ENCODE results near the gene PNO1. TPM values are rescaled to one million over a fixed set of nuclear protein-coding genes. Genes with fewer than 3 reads are reported as not detected.
"Not testable (repeated sequence)": the region's sequence is repeated elsewhere in the genome, so short reads cannot be mapped to it uniquely, and the experiment has no call there.

PNO1 gene
- total and polyA plus RNA-seq, 2 experiments from 2014 or later: 10.7 to 22.6 TPM

DNA sequence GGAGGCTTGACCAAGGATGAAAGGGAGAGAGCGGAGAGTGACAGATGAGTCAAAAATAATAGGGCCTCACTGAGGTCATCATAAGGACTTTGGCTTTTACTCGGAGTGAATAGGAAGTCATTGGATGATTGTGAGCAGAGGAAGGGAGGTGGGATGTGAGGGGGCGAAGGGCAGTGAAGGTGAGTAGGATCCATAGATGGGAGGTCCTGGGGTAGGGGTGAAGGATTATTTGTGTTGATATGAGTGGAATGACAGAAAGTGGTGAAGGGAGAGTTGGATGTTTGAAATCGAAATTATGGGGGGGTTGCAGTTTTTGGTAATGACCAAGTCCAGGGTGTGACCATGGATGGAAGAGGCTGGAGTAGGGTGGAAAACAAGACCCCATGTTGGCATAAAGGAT is 14.0 kb downstream of the PNO1 start:
- Histone ChIP-seq H3K36me3 (peaks cover 9% of the 10 kb centered on the region), H3K27ac (no peak overlapping the region), H3K4me3 (no peak overlapping the region), H3K4me1 (ENCODE audit: low read depth) (no peaks in the 10 kb centered on the region), H3K9me3 (ENCODE audit: low read depth) (no peaks in the 10 kb centered on the region), H3K27me3 (no peaks in the 10 kb centered on the region)
- TF ChIP-seq, protein P1, sequence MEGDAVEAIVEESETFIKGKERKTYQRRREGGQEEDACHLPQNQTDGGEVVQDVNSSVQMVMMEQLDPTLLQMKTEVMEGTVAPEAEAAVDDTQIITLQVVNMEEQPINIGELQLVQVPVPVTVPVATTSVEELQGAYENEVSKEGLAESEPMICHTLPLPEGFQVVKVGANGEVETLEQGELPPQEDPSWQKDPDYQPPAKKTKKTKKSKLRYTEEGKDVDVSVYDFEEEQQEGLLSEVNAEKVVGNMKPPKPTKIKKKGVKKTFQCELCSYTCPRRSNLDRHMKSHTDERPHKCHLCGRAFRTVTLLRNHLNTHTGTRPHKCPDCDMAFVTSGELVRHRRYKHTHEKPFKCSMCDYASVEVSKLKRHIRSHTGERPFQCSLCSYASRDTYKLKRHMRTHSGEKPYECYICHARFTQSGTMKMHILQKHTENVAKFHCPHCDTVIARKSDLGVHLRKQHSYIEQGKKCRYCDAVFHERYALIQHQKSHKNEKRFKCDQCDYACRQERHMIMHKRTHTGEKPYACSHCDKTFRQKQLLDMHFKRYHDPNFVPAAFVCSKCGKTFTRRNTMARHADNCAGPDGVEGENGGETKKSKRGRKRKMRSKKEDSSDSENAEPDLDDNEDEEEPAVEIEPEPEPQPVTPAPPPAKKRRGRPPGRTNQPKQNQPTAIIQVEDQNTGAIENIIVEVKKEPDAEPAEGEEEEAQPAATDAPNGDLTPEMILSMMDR (IDR thresholded peaks at IDR 0.05; ENCODE audit: low read depth, low read length): no peak
- no peak for DNase-seq (ENCODE audit: low read depth in 1 of 2, low spot score in 1 of 2)

DNA sequence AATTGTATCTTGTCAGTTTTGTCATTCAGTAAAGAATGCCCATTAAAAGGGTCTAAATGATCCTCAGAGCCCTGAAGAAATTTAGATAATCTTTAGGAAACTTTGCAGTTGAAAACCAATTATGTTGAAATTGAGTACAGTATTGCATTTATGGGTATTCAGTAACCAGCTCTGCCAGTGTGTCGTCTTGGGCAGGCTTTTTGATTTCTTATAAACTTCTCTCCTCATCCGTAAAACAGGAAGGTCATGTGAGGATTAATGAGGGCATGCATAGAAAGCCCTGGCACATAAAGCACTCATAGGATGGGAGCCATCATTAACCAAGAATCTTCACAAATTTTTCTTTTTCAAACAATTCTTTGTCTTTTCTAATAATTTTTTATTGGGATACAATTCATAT is 14.8 kb downstream of the PNO1 start:
- Histone ChIP-seq H3K27ac (no peak overlapping the region), H3K4me3 (no peak overlapping the region), H3K4me1 (ENCODE audit: low read depth) (no peaks in the 10 kb centered on the region), H3K36me3 (peaks cover 9% of the 10 kb centered on the region), H3K9me3 (ENCODE audit: low read depth) (no peaks in the 10 kb centered on the region), H3K27me3 (no peaks in the 10 kb centered on the region)
- no peak for DNase-seq (ENCODE audit: low read depth in 1 of 2, low spot score in 1 of 2)
- TF ChIP-seq, protein P1 (IDR thresholded peaks at IDR 0.05; ENCODE audit: low read depth, low read length): no peak

GRCh38 chr2:68172990-68173700 is 15.5 kb downstream of the PNO1 start:
- TF ChIP-seq, protein P1 (IDR thresholded peaks at IDR 0.05; ENCODE audit: low read depth, low read length): no peak
- Histone ChIP-seq H3K27ac (no peak overlapping the region), H3K27me3 (no peaks in the 10 kb centered on the region), H3K36me3 (peaks cover 9% of the 10 kb centered on the region), H3K9me3 (ENCODE audit: low read depth) (no peaks in the 10 kb centered on the region), H3K4me3 (no peak overlapping the region), H3K4me1 (ENCODE audit: low read depth) (no peaks in the 10 kb centered on the region)
- DNase-seq (ENCODE audit: low read depth in 1 of 2, low spot score in 1 of 2): no peak

DNA sequence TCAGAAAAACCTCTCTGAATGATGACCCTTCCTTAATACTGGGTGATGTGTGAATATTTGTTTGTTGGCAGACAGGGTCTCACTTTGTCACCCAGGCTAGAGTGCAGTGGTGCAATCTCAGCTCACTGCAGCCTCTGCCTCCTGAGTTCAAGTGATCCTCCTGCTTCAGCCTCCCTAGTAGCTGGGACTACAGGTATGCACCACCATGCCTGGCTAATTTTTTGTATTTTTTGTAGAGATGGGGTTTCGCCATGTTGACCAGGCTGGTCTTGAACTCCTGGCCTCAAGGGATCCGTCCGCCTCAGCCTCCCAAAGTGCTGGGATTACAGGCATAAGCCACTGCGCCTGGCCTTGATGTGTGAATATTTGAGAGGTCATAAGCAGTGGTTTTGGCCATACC is 17.5 kb downstream of the PNO1 start:
- not testable (repeated sequence) for H3K27ac ChIP-seq, H3K27me3 ChIP-seq
- H3K36me3 ChIP-seq: peaks cover 14% of the 10 kb centered on the region

DNA sequence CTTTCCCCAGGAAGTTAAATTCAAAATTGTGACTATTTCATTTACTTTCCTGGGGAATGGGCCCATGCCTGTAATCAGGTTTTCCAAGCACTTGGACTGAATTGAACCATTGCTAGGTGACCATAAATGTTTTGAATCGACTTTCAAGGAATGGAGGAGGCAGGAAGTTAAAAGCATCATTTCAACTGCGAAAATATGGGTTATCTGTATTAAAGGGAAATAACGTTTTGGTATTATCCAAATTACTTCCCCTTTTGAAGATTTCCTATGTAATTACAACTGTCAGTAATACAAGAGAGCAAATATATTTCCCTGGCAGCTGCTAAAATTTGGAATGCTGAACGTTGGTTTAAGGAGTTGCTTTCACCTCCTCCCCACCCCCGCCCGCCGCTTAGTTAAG is 19.0 kb downstream of the PNO1 start:
- Histone ChIP-seq H3K27me3 (no peaks in the 10 kb centered on the region), H3K36me3 (peaks cover 21% of the 10 kb centered on the region), H3K4me3 (no peak overlapping the region), H3K9me3 (ENCODE audit: low read depth) (no peaks in the 10 kb centered on the region), H3K27ac (no peak overlapping the region), H3K4me1 (ENCODE audit: low read depth) (no peaks in the 10 kb centered on the region)
- no peak for DNase-seq (ENCODE audit: low read depth in 1 of 2, low spot score in 1 of 2)
- TF ChIP-seq, protein P1 (IDR thresholded peaks at IDR 0.05; ENCODE audit: low read depth, low read length): no peak

More for the DNA sequence above, 17.5 kb downstream of the PNO1 start:
- H3K9me3 ChIP-seq (ENCODE audit: low read depth); H3K4me3 ChIP-seq; H3K4me1 ChIP-seq (ENCODE audit: low read depth); DNase-seq (ENCODE audit: low read depth in 1 of 2, low spot score in 1 of 2): not testable (repeated sequence)

- H3K4me3 ChIP-seq: no peak overlapping the region
- TF ChIP-seq, protein P1 (IDR thresholded peaks at IDR 0.05; ENCODE audit: low read depth, low read length): no peak
- H3K27me3 ChIP-seq: no peaks in the 10 kb centered on the region
- no peaks in the 10 kb centered on the region for H3K4me1 ChIP-seq (ENCODE audit: low read depth)
- H3K27ac ChIP-seq: peak overlapping the region; percentile 45
- DNase-seq (ENCODE audit: low read depth in 1 of 2, low spot score in 1 of 2): no peak
- H3K9me3 ChIP-seq (ENCODE audit: low read depth): no peaks in the 10 kb centered on the region
- H3K36me3 ChIP-seq: peaks cover 21% of the 10 kb centered on the region
These were observed 19.9 kb downstream of the PNO1 start for GRCh38 chr2:68177541-68177940.
